ENCODE data around the gene CLEC1A.

CLEC1A gene

GRCh38 chr12:10121278-10121677 lies 22.5 kb upstream of the CLEC1A start:
- Histone ChIP-seq H2AFZ (ENCODE audit: low read depth) (no peak overlapping the region), H3K4me1 (ENCODE audit: low read depth, poor library complexity, severe bottlenecking) (no peaks in the 10 kb centered on the region), H3K4me2 (no peak overlapping the region), H3K27me3 (ENCODE audit: insufficient read depth, low read depth) (no peaks in the 10 kb centered on the region), H3K9ac (no peak overlapping the region), H3K79me2 (ENCODE audit: insufficient read depth, low read depth) (no peaks in the 10 kb centered on the region), H3K36me3 (ENCODE audit: insufficient read depth) (no peaks in the 10 kb centered on the region), H3K27ac (no peak overlapping the region), H3K4me3 (IDR thresholded peaks at IDR 0.05; ENCODE audit: insufficient read depth, low read depth, low read length) (no peak overlapping the region), H4K20me1 (ENCODE audit: insufficient read depth) (no peaks in the 10 kb centered on the region)
- no peak for TF ChIP-seq CTCF (conservative IDR thresholded peaks at IDR 0.05; ENCODE audit: low read depth, low read length)

- TF ChIP-seq CTCF (conservative IDR thresholded peaks at IDR 0.05; ENCODE audit: low read depth, low read length), result no peak
- no peak overlapping the region for H2AFZ ChIP-seq (ENCODE audit: low read depth)
- no peaks in the 10 kb centered on the region for H3K79me2 ChIP-seq (ENCODE audit: insufficient read depth, low read depth)
Observed at GRCh38 chr12:10119066-10119465, 20.3 kb upstream of the CLEC1A start.

GRCh38 chr12:10115890-10116289 lies 17.1 kb upstream of the CLEC1A start:
- H3K27me3 ChIP-seq (ENCODE audit: insufficient read depth, low read depth), result no peaks in the 10 kb centered on the region
- H3K9ac ChIP-seq, result no peak overlapping the region
- H3K4me1 ChIP-seq (ENCODE audit: low read depth, poor library complexity, severe bottlenecking), result peaks cover 5% of the 10 kb centered on the region
- H3K4me2 ChIP-seq, result no peak overlapping the region
- H3K36me3 ChIP-seq (ENCODE audit: insufficient read depth), result no peaks in the 10 kb centered on the region
- no peaks in the 10 kb centered on the region for H3K79me2 ChIP-seq (ENCODE audit: insufficient read depth, low read depth)
- no peak for TF ChIP-seq CTCF (conservative IDR thresholded peaks at IDR 0.05; ENCODE audit: low read depth, low read length)
- H2AFZ ChIP-seq (ENCODE audit: low read depth), result no peak overlapping the region
- no peaks in the 10 kb centered on the region for H4K20me1 ChIP-seq (ENCODE audit: insufficient read depth)
- H3K4me3 ChIP-seq (IDR thresholded peaks at IDR 0.05; ENCODE audit: insufficient read depth, low read depth, low read length), result no peak overlapping the region
- H3K27ac ChIP-seq, result no peak overlapping the region

More at GRCh38 chr12:10119066-10119465, 20.3 kb upstream of the CLEC1A start:
- no peak overlapping the region for H3K4me3 ChIP-seq (IDR thresholded peaks at IDR 0.05; ENCODE audit: insufficient read depth, low read depth, low read length)
- no peak overlapping the region for H3K4me2 ChIP-seq
- H3K27me3 ChIP-seq (ENCODE audit: insufficient read depth, low read depth), result no peaks in the 10 kb centered on the region
- H3K27ac ChIP-seq, result no peak overlapping the region
- no peak overlapping the region for H3K9ac ChIP-seq
- H3K36me3 ChIP-seq (ENCODE audit: insufficient read depth), result no peaks in the 10 kb centered on the region
- H4K20me1 ChIP-seq (ENCODE audit: insufficient read depth), result no peaks in the 10 kb centered on the region
- no peaks in the 10 kb centered on the region for H3K4me1 ChIP-seq (ENCODE audit: low read depth, poor library complexity, severe bottlenecking)

- Histone ChIP-seq H3K36me3 (ENCODE audit: insufficient read depth) (no peaks in the 10 kb centered on the region), H3K4me2 (no peak overlapping the region), H3K4me1 (ENCODE audit: low read depth, poor library complexity, severe bottlenecking) (peaks cover 5% of the 10 kb centered on the region), H3K9ac (no peak overlapping the region), H3K27me3 (ENCODE audit: insufficient read depth, low read depth) (no peaks in the 10 kb centered on the region), H3K79me2 (ENCODE audit: insufficient read depth, low read depth) (no peaks in the 10 kb centered on the region), H3K27ac (no peak overlapping the region), H4K20me1 (ENCODE audit: insufficient read depth) (no peaks in the 10 kb centered on the region), H3K4me3 (IDR thresholded peaks at IDR 0.05; ENCODE audit: insufficient read depth, low read depth, low read length) (no peak overlapping the region), H2AFZ (ENCODE audit: low read depth) (no peak overlapping the region)
- TF ChIP-seq CTCF (conservative IDR thresholded peaks at IDR 0.05; ENCODE audit: low read depth, low read length), result no peak
Observed at GRCh38 chr12:10115311-10115710, 16.5 kb upstream of the CLEC1A start.
